DOHH2 (cell line): ENCODE data around the gene FBN1.

Experiments
- CTCF ChIP-seq: fragments of 200-600 bp; sonication (generic); IDR thresholded peaks from one replicate; pipeline ENCODE4 v1.5.1; 2014; ENCODE audit warnings: antibody characterized with exemption, mild to moderate bottlenecking, low read depth, low read length; ENCODE audit not compliant: poor library complexity, severe bottlenecking
- EZH2phosphoT487 ChIP-seq: fragments of 200-600 bp; sonication (generic); IDR thresholded peaks from 2 replicates; pipeline ENCODE4 v1.6.1; 2017; ENCODE audit warnings: borderline replicate concordance, mild to moderate bottlenecking, antibody characterized with exemption, low read length, moderate library complexity, mixed read lengths

- TF ChIP-seq CTCF (no peak), EZH2phosphoT487 (no peak)
These were observed 176.2 kb downstream of the FBN1 start for GRCh38 chr15:48469271-48469670.
